GM23338 (cell line): ENCODE data around the gene VPREB1. TPM values are rescaled to one million over a fixed set of nuclear protein-coding genes. Genes with fewer than 3 reads are reported as not detected.

Experiments used
- ATAC-seq: fragments of 200-7000 bp; cut with Tn5 transposase; 3 replicates; pipeline ENCODE4 v1.9.1; 2020
- DNase-seq: peaks from one replicate; pipeline ENCODE4 v3.0.0-alpha.2; 2015; ENCODE audit warnings: low spot score
- H2AFZ ChIP-seq: fragments of 200-600 bp; sonication (generic); 2 replicates; pipeline ENCODE4 v1.8.0; 2016; ENCODE audit warnings: antibody characterized with exemption, mild to moderate bottlenecking, moderate library complexity
- H3F3A ChIP-seq: fragments of 200-600 bp; sonication (generic); replicated peaks from 2 replicates; pipeline ENCODE4 v1.8.0; 2017; ENCODE audit warnings: antibody characterized with exemption, mixed run types, low read depth
- H3K27ac ChIP-seq: fragments of 200-600 bp; sonication (generic); 2 replicates; pipeline ENCODE4 v1.6.1; 2016; ENCODE audit warnings: low read depth
- H3K27me3 ChIP-seq: fragments of 200-600 bp; sonication (generic); 2 replicates; pipeline ENCODE4 v1.8.0; 2016; ENCODE audit warnings: mild to moderate bottlenecking, mixed run types, moderate library complexity; ENCODE audit not compliant: insufficient read depth
- H3K36me3 ChIP-seq: fragments of 200-600 bp; sonication (generic); 2 replicates; pipeline ENCODE4 v1.8.0; 2016; ENCODE audit warnings: mild to moderate bottlenecking; ENCODE audit not compliant: insufficient read depth
- H3K4me1 ChIP-seq: fragments of 200-600 bp; sonication (generic); 2 replicates; pipeline ENCODE4 v1.8.0; 2016; ENCODE audit warnings: mild to moderate bottlenecking, moderate library complexity; ENCODE audit not compliant: insufficient read depth
- H3K4me2 ChIP-seq: fragments of 200-600 bp; sonication (generic); 2 replicates; pipeline ENCODE4 v1.7.1; 2017; ENCODE audit warnings: mixed run types
- H3K4me3 ChIP-seq: fragments of 200-600 bp; sonication (generic); 2 replicates; pipeline ENCODE4 v1.6.1; 2016; ENCODE audit warnings: mixed run types
- H3K79me2 ChIP-seq: fragments of 200-600 bp; sonication (generic); replicated peaks from 2 replicates; pipeline ENCODE4 v1.8.0; 2017; ENCODE audit warnings: mild to moderate bottlenecking; ENCODE audit not compliant: insufficient read depth
- H3K9me2 ChIP-seq: fragments of 200-600 bp; sonication (generic); 2 replicates; pipeline ENCODE4 v1.8.0; 2017; ENCODE audit not compliant: insufficient read depth
- H4K20me1 ChIP-seq: fragments of 200-600 bp; sonication (generic); replicated peaks from 2 replicates; pipeline ENCODE4 v1.8.0; 2017; ENCODE audit warnings: mild to moderate bottlenecking; ENCODE audit not compliant: insufficient read depth
- H3K27ac Mint-ChIP-seq: 2 replicates; pipeline ENCODE4 v1.8.0; 2020; ENCODE audit warnings: inconsistent platforms, mild to moderate bottlenecking, moderate library complexity, mixed read lengths
- H3K27me3 Mint-ChIP-seq: 3 replicates; pipeline ENCODE4 v1.8.0; 2022; ENCODE audit warnings: low read depth, mild to moderate bottlenecking, moderate library complexity, mixed read lengths, inconsistent platforms; ENCODE audit not compliant: insufficient read depth, poor library complexity
- H3K36me3 Mint-ChIP-seq: 3 replicates; pipeline ENCODE4 v1.8.0; 2021; ENCODE audit warnings: low read depth, mild to moderate bottlenecking, inconsistent platforms, moderate library complexity, mixed read lengths
- H3K4me1 Mint-ChIP-seq: 3 replicates; pipeline ENCODE4 v1.8.0; 2020; ENCODE audit warnings: mild to moderate bottlenecking, inconsistent platforms, mixed read lengths
- H3K4me3 Mint-ChIP-seq: 3 replicates; pipeline ENCODE4 v1.8.0; 2021; ENCODE audit warnings: moderate library complexity, mild to moderate bottlenecking, inconsistent platforms, mixed read lengths
- H3K9me3 Mint-ChIP-seq: 3 replicates; pipeline ENCODE4 v1.8.0; 2020; ENCODE audit warnings: moderate library complexity, mild to moderate bottlenecking, inconsistent platforms, mixed read lengths
- CREB1 ChIP-seq: fragments of 250-450 bp; sonication (Bioruptor Pico); IDR thresholded peaks from 2 replicates; pipeline ENCODE4 v1.5.0; 2020; ENCODE audit warnings: low read depth, mild to moderate bottlenecking, moderate library complexity
- CTCF ChIP-seq, 2 experiments: fragments of 200-600 bp in 1 of 2; sonication (generic) in 1 of 2; conservative IDR thresholded peaks; 2 replicates each; pipeline versions ENCODE4 v1.5.1 to v1.6.1; 2016 to 2017; ENCODE audit warnings: antibody characterized with exemption in 2 of 2, low read depth in 2 of 2, mild to moderate bottlenecking in 2 of 2, moderate library complexity in 1 of 2
- EZH2 ChIP-seq: fragments of 200-600 bp; sonication (generic); IDR thresholded peaks from one replicate; pipeline ENCODE4 v1.8.0; 2017; ENCODE audit warnings: antibody characterized with exemption, mild to moderate bottlenecking, low read depth; ENCODE audit not compliant: unreplicated experiment
- EZH2phosphoT487 ChIP-seq: fragments of 200-600 bp; sonication (generic); IDR thresholded peaks from one replicate; pipeline ENCODE4 v1.8.1; 2018; ENCODE audit warnings: antibody characterized with exemption; ENCODE audit not compliant: unreplicated experiment
- JUNB ChIP-seq: IDR thresholded peaks from one replicate; pipeline ENCODE4 v1.6.1; 2016; ENCODE audit warnings: antibody characterized with exemption; ENCODE audit not compliant: unreplicated experiment
- NANOG ChIP-seq: IDR thresholded peaks from 2 replicates; pipeline ENCODE4 v1.6.1; 2016; ENCODE audit warnings: antibody characterized with exemption, borderline replicate concordance
- POLR2AphosphoS5 ChIP-seq: IDR thresholded peaks from 2 replicates; pipeline ENCODE4 v1.6.1; 2016; ENCODE audit warnings: antibody characterized with exemption, low read depth
- STAT1 ChIP-seq: IDR thresholded peaks from one replicate; pipeline ENCODE4 v1.6.1; 2016; ENCODE audit warnings: antibody characterized with exemption; ENCODE audit not compliant: unreplicated experiment
- ZNF114 ChIP-seq: fragments of 250-450 bp; sonication (Bioruptor Pico); IDR thresholded peaks from 2 replicates; pipeline ENCODE4 v1.5.0; 2020; ENCODE audit warnings: mild to moderate bottlenecking, moderate library complexity
- ZNF331 ChIP-seq: fragments of 250-450 bp; sonication (Bioruptor Pico); IDR thresholded peaks from 2 replicates; pipeline ENCODE4 v1.5.0; 2020; ENCODE audit warnings: low read depth, mild to moderate bottlenecking, moderate library complexity
- ZNF462 ChIP-seq: fragments of 250-450 bp; sonication (Bioruptor Pico); IDR thresholded peaks from 2 replicates; pipeline ENCODE4 v1.5.0; 2020; ENCODE audit warnings: mild to moderate bottlenecking, moderate library complexity
- polyA plus RNA-seq: library from polyadenylated mRNA; unstranded; fragments of >200 nt; fragmentation: Nextera tagmentation; extraction: Ambion mirVana; gene quantifications from 2 replicates; pipeline ENCODE4 v1.2.1, GENCODE V29; 2016
- total RNA-seq: library from RNA; depleted of rRNA; stranded (reverse); fragments of >200 nt; shearing (Covaris generic); gene quantifications from 2 replicates; pipeline ENCODE4 v1.2.3, GENCODE V29; 2014
- TF ChIP-seq, protein P1 (sequence below): IDR thresholded peaks from 2 replicates; pipeline ENCODE4 v1.6.1; 2016; ENCODE audit warnings: antibody characterized with exemption
- TF ChIP-seq, protein P2 (sequence below): IDR thresholded peaks from one replicate; pipeline ENCODE4 v1.6.1; 2018; ENCODE audit warnings: antibody characterized with exemption; ENCODE audit not compliant: unreplicated experiment

The VPREB1 gene
- total and polyA plus RNA-seq, 2 experiments from 2014 or later = not detected

DNA sequence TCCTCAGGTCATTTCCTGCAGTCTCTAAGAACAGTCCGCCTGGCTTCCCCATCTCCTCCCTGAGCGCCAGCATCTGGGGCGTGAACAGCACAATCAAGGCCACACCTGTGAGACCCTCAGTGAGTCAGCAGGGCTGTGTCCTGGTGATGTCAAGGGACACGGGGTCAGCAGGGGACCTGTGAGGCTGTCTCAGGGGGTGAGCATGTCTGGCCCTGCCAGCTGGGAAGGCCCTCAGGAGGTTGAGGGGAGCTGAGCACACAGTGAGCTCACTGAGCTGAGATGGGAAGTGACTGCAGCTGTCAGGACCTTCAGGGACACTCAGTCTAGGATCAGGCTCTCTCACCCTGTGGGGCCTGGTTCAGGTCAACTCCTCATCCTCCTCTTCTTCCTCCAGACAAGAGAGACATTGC, 46.6 kb upstream of the VPREB1 start:
- no peak for DNase-seq
- Histone ChIP-seq H3K27me3 (peaks cover 99% of the 10 kb centered on the region), H3K4me2 (no peak overlapping the region), H3K27ac (no peak overlapping the region), H2AFZ (no peak overlapping the region), H3K9me2 (no peaks in the 10 kb centered on the region), H3K4me3 (no peak overlapping the region), H3K79me2 (no peaks in the 10 kb centered on the region), H3K36me3 (no peaks in the 10 kb centered on the region), H3F3A (no peaks in the 10 kb centered on the region), H4K20me1 (peaks cover 3% of the 10 kb centered on the region; the same call in 1 of the 2 replicates), H3K4me1 (no peaks in the 10 kb centered on the region; the same call in 1 of the 2 replicates)
- no peak for ATAC-seq
- TF ChIP-seq, protein P1, sequence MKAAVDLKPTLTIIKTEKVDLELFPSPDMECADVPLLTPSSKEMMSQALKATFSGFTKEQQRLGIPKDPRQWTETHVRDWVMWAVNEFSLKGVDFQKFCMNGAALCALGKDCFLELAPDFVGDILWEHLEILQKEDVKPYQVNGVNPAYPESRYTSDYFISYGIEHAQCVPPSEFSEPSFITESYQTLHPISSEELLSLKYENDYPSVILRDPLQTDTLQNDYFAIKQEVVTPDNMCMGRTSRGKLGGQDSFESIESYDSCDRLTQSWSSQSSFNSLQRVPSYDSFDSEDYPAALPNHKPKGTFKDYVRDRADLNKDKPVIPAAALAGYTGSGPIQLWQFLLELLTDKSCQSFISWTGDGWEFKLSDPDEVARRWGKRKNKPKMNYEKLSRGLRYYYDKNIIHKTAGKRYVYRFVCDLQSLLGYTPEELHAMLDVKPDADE = no peak
- TF ChIP-seq EZH2 (no peak), JUNB (no peak), ZNF462 (CRISPR knock-in tag) (no peak), EZH2phosphoT487 (no peak), STAT1 (no peak), CTCF (conservative IDR thresholded peaks at IDR 0.05; ENCODE audit: low read depth in 2 of 2) (no peak), POLR2AphosphoS5 (no peak), ZNF114 (CRISPR knock-in tag) (no peak), CREB1 (CRISPR knock-in tag) (no peak), ZNF331 (no peak), NANOG (no peak)
- TF ChIP-seq, protein P2, sequence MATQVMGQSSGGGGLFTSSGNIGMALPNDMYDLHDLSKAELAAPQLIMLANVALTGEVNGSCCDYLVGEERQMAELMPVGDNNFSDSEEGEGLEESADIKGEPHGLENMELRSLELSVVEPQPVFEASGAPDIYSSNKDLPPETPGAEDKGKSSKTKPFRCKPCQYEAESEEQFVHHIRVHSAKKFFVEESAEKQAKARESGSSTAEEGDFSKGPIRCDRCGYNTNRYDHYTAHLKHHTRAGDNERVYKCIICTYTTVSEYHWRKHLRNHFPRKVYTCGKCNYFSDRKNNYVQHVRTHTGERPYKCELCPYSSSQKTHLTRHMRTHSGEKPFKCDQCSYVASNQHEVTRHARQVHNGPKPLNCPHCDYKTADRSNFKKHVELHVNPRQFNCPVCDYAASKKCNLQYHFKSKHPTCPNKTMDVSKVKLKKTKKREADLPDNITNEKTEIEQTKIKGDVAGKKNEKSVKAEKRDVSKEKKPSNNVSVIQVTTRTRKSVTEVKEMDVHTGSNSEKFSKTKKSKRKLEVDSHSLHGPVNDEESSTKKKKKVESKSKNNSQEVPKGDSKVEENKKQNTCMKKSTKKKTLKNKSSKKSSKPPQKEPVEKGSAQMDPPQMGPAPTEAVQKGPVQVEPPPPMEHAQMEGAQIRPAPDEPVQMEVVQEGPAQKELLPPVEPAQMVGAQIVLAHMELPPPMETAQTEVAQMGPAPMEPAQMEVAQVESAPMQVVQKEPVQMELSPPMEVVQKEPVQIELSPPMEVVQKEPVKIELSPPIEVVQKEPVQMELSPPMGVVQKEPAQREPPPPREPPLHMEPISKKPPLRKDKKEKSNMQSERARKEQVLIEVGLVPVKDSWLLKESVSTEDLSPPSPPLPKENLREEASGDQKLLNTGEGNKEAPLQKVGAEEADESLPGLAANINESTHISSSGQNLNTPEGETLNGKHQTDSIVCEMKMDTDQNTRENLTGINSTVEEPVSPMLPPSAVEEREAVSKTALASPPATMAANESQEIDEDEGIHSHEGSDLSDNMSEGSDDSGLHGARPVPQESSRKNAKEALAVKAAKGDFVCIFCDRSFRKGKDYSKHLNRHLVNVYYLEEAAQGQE = no peak
- Mint-ChIP-seq H3K4me3 (no peak overlapping the region), H3K9me3 (peaks cover 7% of the 10 kb centered on the region; the same call in 2 of the 3 replicates), H3K27me3 (peaks cover 97% of the 10 kb centered on the region), H3K4me1 (no peaks in the 10 kb centered on the region; the same call in 2 of the 3 replicates), H3K36me3 (peaks cover 2% of the 10 kb centered on the region; the same call in 2 of the 3 replicates), H3K27ac (no peak overlapping the region)
